Astrocyte of the spinal cord (primary cell): ENCODE measurements around the gene PTPRN2.

Experiments used
- DNase-seq: peaks from one replicate; pipeline ENCODE4 v3.0.0; 2011; ENCODE audit warnings: low read depth, low spot score
- H3K4me3 ChIP-seq: 2 replicates; pipeline ENCODE4 v1.5.1; 2011; ENCODE audit warnings: low read depth, mild to moderate bottlenecking, low read length, moderate library complexity
- CTCF ChIP-seq: IDR thresholded peaks from 2 replicates; pipeline ENCODE4 v1.5.1; 2012; ENCODE audit warnings: low read depth, mild to moderate bottlenecking, low read length, inconsistent platforms
- in situ Hi-C: cut with HindIII; loops from 2 replicates; pipeline ENCODE4 v1.10.0; 2017; ENCODE audit warnings: low sequenced_read_pairs

Gene PTPRN2

DNA sequence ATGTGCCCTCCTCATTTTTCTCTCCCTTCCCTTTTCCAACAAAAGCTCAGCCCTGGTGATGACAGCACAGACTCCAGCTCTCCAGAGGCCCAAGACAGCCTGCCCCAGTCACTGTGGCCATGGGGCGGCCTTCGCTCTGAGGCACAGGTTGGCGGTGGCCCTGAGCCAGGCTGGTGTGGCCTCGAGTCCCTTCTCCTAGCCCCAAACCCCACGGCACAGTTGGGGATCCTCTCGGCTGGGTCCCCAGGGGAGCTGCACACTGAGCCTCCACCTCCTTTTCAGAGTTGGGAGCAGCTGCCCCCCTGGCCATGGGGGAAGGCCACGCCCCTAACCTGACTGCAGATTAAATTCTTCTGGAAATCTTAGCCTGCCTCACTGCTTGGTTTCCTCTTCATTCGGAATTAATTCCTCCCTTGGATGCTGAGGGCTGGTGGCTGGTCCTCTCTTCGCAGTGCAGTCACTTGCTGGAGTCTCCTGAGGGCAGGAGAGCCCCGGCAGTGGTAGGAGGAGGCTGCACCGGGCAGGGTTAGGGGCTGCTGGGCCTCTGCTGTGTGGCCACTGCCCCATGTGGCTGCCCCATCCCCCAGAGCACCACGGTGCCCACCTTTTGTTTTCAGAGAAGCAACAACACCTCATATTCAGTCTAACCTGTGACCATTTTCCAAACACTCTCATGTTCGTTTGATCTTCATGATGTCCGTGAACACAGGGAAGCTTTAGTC, 824.2 kb downstream of the PTPRN2 start:
- in situ Hi-C loops: no loop called here
- no peak for TF ChIP-seq CTCF
- no peak for DNase-seq
- no peak overlapping the region for H3K4me3 ChIP-seq

DNA sequence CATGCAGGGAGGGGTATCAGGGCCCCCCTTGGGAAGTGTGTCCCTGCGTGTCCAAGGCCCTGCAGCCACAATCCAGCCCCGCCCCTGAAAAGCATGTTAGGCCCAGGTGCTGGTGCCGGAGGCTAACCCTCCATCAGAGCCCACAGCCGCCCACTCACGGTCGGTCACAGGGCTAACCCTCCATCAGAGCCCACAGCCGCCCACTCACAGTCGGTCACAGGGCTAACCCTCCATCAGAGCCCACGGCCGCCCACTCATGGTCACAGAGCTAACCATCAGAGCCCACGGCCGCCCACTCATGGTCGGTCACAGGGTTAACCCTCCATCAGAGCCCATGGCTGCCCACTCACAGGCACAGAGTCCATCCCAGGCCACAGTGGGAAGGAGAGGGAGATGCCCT, 824.8 kb downstream of the PTPRN2 start:
- TF ChIP-seq CTCF: no peak
- DNase-seq: no peak
- in situ Hi-C loops: no loop called here
- H3K4me3 ChIP-seq: no peak overlapping the region

DNA sequence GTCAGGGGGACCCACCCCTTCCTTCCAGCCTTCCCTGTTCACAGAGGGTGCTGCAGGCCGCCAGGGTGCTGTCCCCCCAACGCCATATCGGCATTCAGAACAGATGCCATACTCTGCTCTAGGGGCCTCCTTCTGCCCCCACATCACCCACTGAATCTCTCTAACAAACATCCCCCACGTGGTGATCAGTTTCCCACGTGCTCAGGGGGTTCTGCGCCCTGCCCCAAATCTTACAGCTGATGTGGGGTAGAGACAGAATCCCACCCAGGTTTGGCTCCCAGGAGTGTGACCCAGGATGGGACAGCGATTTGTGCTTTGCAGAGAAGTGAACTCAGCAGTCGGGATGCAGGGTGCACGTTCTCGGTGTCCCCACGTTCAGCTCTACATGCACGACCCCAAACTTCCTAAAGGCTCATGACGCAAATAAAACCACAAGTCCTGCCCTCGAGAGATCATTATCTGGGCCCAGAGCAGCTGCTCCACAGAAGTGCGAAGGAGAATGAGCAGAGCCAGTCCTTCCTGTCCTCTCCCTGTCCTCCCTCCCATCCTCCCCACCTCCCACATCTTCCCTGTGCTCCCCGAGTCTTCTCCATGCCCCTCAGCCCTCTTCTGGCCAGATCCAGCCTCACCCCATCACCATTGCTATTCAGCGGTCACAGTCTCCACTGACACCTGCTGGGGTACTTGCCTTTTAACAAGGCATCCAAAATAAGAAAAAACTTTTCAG, 827.5 kb downstream of the PTPRN2 start:
- TF ChIP-seq CTCF: no peak
- in situ Hi-C loops: no loop called here
- H3K4me3 ChIP-seq: no peak overlapping the region
- DNase-seq: no peak

DNA sequence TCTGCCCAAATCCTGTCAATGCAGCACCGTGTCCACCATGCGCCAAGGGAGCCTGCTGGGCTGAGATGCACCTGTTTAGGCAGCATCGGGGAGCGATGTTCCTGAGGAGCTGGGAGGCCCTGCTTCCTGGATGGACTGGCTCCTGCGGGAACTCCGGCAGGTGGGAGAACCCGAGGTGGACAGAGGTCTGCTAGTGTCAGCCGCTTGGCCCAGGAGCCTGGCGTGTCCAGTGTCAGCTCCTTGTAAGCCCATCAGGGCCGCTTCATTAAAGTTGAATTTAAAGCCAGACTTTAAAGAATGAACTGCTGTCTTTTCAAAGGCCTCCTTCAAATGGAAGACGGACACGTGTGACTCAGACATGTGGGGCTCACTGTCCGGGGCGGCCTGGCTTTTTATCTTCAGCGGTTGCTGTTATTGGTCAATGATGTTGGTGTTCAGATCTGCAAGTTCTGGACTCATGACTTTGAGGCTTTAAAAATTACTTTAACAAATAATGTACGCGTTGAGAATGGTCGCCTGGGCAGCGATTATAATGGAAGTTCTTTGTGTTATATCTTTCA, 828.3 kb downstream of the PTPRN2 start:
- in situ Hi-C loops: no loop called here
- no peak overlapping the region for H3K4me3 ChIP-seq
- DNase-seq: no peak
- no peak for TF ChIP-seq CTCF

GRCh38 chr7:157758468-157759245, 829.0 kb downstream of the PTPRN2 start:
- in situ Hi-C loops: no loop called here
- no peak for DNase-seq
- no peak for TF ChIP-seq CTCF

GRCh38 chr7:157757776-157758467, 829.7 kb downstream of the PTPRN2 start:
- no peak for DNase-seq
- in situ Hi-C loops: no loop called here
- no peak for TF ChIP-seq CTCF
- H3K4me3 ChIP-seq: no peak overlapping the region

More at GRCh38 chr7:157758468-157759245, 829.0 kb downstream of the PTPRN2 start:
- H3K4me3 ChIP-seq: no peak overlapping the region
